GM21576 (cell line): ENCODE measurements around the gene ZCWPW2.

Experiments
- ATAC-seq: cut with Tn5 transposase; IDR thresholded peaks from one replicate; pipeline ENCODE4 v1.9.1; 2021; ENCODE audit warnings: mild to moderate bottlenecking, moderate library complexity; ENCODE audit not compliant: unreplicated experiment

The ZCWPW2 gene

GRCh38 chr3:28348629-28349468, at the start of gene ZCWPW2, which contains the start of gene AZI2:
TSS of gene ZCWPW2 (plus strand) at chr3:28348721. CDS start at chr3:28413069, 64,348 bp downstream.
TSS of gene AZI2 (minus strand) at chr3:28348824. CDS start at chr3:28340617, 8,207 bp downstream.
- peak; percentile 88 for ATAC-seq

- ATAC-seq, result no peak
Measured at GRCh38 chr3:28299705-28300104, 48.8 kb upstream of the ZCWPW2 start.

DNA sequence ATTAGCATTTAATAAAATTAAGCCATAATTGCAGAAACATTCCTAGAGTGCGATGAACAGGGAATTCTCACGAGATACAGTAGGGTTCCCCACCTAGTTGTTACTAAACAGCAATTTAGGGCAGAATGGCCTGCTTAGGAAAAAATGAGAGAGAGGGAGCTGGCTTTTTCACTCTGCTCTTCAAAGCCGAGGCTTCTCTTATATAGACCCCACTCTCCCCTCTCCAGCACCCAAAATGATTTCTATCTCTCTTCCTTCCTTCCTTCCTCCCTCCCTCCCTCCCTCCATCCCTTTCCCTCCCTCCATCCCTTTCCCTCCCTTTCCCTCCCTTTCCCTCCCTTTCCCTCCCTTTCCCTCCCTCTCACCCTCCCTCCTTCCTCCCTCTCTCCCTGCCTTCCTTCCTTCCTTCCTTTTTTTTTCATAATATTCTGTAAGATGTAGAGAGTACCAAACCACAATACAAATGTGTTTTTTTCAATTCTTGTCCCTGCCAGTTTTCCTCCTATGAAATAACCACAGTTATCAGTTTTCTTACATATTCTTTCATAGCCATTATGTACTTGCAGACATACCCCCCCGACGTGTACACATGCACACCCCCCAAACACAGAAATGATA, 48.1 kb upstream of the ZCWPW2 start:
- no peak for ATAC-seq

- no peak for ATAC-seq
Measured at GRCh38 chr3:28301688-28302087, 46.8 kb upstream of the ZCWPW2 start.

DNA sequence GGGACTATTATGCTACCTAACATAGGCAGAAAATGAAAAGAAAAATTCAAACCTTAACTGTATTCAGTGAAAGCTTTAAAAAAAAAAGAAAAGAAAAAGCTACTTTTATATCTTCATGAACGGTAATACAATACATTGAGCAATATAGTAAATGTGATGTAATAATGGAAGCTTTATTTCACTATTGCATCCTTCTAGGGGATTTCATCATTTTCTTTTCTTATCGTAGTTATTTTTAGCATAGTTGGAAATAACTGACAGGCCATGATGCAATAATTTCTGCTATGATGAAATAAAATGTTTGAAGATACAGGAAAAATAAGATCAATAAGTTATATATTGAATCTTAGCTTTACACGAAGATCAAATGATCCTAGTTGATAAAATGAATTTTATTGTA, 40.3 kb upstream of the ZCWPW2 start:
- no peak for ATAC-seq

GRCh38 chr3:28315711-28316110, 32.8 kb upstream of the ZCWPW2 start:
- ATAC-seq, result no peak

DNA sequence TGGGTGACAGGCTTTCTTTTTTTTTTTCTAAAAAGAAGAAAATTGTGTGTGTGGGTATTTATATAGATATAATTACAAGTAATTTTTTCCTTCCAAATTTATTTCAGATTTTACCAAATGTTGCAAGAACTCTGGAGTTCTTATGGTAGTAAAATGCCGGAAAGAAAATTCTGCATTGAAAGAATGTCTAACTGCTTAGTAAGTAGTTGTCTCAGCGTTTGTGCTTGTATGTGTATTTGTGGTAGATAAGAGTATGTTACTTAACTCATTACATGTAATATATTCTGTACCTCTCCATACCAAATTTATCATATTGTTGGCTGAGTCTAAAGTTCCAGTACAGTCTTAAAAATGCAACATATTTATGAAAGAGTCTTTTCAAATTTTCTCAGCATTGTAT, 32.3 kb upstream of the ZCWPW2 start:
- ATAC-seq, result no peak

GRCh38 chr3:28317438-28318022, 31.0 kb upstream of the ZCWPW2 start:
- peak; percentile 96 for ATAC-seq

DNA sequence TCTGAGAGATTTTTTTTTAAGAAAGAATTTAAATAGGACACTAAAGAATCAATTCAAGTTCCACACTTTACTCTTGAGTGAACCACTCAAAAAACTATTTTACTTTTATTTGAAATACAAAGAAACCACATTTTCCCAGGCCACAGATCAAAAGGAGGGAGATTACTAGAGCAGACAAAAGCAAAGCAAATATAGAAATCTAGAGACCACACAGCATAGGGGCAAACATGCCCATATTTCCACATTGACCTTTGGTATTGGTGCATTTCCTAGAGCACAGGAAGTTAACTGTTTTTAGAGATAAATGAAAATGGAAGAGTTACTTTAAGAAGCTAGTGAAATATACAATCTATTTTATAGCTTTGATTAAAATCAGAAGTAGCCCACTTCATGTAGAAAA, 27.5 kb upstream of the ZCWPW2 start:
- no peak for ATAC-seq

DNA sequence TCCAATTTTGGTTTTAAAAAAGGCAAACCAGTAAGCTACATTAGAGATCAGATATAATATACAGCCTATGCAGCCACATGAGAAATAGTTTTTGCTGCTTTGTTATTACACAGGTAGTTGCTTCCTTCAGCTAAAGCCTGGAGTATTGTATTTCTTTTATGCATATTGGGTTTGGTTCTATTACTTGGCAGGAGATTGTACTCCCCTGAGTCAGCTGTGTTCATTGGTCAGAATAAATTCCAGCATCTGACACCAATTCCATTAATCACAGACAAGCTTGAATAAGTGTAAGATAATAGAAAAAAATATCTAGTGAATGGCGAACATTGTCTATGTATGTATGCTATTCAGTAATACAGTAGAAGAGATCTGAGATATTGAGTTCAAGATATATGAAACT, 26.1 kb upstream of the ZCWPW2 start:
- ATAC-seq, result no peak

- peak; percentile 72 for ATAC-seq
Measured at GRCh38 chr3:28326458-28326926, 22.0 kb upstream of the ZCWPW2 start.

DNA sequence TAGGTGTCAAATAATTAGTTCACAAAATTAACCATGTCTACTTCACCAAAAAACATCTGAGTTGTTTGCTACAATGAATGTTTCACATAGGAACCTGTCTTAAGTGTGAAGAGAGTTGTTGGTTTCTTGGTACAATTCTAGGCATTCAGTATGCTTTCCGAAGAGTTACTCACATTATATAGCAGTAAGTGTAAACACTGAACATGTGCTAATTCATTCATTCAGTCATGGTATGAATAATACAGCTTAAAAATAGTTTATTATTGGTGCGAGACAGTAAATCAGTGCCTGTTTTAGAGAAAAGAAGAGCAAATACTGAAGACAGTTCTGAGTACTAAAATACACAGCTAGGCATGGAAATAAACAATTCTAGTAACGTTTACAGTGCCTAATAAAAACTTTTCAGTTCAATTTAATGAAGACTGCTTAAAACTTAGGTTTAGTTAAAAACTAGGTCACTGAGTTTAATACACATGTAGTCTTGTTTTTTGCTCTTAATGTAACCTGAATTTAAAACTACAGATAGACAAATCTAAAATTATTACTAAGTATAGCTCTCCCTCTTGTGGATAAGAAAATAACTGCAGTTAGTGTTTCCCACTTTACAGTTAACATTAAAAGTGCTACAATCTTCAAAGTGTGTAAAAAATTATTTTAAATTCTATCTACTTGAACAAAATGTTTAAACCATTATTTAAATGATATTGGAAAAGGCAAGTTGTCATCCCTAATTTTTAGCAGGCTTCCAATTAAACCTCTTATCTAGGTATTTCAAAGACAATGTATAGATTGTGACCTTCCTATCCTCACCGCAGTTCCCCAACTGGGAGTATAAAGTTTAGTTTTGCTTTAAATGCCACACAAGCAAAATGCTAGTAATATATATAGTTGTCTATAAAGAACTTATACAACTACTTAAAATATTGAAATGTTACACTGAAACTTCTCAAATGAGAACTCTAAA, 20.1 kb upstream of the ZCWPW2 start:
- peak; percentile 40 for ATAC-seq

DNA sequence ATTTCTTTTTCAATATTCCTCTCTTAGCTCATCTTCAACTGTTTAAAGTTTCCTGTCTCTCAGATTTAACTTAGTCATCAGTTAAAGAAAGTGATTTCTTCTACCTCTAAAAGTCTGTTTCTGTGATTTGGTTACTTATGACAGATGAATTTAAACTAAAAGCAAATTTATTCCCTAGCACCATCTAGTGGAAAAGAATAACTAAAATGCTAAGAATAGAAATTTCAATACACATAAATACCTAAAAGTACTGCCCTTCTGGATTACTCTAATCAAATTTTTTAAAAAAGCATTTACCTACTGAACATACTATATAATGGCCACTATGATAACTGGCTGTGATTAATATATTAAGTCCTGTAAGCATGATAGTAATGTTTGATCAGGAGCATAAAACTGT, 14.0 kb upstream of the ZCWPW2 start:
- ATAC-seq, result no peak

DNA sequence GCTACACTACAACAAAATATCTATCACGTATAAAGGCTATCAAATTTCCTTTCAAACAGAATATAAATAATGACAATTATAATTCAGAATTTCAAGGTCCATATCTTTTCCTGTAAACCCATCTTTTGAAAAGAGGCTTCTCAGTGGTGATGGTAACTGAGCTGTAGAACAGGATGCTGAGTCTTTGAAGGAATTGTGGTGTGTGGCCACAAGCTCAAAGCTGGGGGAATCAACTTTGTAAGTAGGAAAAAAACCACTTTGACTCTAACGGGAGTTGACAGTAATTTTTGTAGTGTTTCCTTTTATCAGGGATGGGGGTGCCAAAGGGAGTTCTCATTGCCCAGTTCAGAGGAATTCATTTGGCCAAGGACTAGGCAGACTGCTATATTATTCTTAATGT, 13.3 kb upstream of the ZCWPW2 start:
- ATAC-seq, result no peak

GRCh38 chr3:28337230-28337629, 11.3 kb upstream of the ZCWPW2 start:
- no peak for ATAC-seq

- no peak for ATAC-seq
Measured at GRCh38 chr3:28343144-28343543, 5.4 kb upstream of the ZCWPW2 start.

DNA sequence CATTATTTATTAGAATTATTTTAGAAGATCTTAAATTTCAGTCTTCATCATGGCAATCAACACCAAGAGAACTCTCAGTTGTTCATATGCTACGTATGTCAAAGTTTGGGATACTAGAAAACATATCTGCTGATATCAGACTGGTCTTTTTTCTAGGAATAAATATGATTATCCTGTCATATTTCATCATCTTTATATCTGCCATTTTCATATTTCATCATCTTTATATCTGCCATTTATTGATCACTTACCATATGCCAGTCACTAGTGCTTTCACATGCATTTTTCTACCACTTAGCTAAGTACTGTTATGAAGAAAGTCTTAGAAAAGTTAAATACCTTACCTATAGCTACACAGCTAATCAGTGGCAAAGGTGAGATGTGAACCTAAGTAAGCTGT, 2.8 kb upstream of the ZCWPW2 start:
- ATAC-seq, result no peak

DNA sequence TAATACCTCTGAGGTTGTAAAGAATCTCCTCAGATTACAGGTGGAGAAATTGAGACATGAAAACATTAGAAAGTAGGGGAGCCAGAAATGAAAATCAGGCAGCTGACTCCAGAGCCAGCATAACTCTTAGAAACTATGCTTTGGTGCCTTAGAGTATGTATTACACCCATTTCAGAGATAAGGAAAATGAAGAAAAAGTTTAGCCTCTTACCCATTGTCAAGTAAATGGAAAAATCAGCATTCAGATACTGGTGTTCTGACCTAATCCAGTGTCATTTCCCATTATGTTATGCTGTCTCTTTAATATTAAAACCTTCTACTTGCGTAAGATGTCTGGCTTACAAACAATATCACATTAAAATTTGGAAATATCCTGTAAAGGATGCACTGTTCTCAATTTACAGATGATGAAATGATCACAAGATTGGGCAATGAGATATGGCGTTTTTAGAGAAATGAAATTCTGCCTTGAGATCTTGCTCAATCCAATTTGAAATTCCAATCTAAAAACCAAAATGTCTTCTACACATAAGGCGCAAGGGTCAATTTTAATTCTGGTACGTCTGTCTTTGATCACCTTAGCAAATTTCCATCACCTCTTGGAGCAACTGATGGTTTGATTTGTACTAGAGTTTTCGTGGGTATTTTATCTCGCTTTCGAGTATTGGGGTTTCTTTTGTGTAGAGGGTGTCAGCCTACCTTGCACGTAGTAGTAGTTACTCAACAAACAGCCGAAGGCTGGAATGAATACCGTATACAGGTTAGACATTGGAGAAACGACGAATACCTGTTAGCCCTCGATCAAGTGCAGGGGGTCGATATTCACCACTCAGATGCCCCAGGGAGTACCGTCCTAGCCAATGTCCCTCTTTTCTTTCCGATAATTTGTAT, 902 bp upstream of the ZCWPW2 start:
- ATAC-seq, result no peak

- no peak for ATAC-seq
Measured at GRCh38 chr3:28348265-28348628, 274 bp upstream of the ZCWPW2 start.
